ENCODE measurements around the gene KREMEN2. TPM values are rescaled to one million over a fixed set of nuclear protein-coding genes. Genes with fewer than 3 reads are reported as not detected.

KREMEN2 gene
- total and polyA plus RNA-seq, 2 of the 8 experiments (the other 6 are each of a cell fraction or from before 2014, with no cell fraction given) = 6.6 to 7.0 TPM

DNA sequence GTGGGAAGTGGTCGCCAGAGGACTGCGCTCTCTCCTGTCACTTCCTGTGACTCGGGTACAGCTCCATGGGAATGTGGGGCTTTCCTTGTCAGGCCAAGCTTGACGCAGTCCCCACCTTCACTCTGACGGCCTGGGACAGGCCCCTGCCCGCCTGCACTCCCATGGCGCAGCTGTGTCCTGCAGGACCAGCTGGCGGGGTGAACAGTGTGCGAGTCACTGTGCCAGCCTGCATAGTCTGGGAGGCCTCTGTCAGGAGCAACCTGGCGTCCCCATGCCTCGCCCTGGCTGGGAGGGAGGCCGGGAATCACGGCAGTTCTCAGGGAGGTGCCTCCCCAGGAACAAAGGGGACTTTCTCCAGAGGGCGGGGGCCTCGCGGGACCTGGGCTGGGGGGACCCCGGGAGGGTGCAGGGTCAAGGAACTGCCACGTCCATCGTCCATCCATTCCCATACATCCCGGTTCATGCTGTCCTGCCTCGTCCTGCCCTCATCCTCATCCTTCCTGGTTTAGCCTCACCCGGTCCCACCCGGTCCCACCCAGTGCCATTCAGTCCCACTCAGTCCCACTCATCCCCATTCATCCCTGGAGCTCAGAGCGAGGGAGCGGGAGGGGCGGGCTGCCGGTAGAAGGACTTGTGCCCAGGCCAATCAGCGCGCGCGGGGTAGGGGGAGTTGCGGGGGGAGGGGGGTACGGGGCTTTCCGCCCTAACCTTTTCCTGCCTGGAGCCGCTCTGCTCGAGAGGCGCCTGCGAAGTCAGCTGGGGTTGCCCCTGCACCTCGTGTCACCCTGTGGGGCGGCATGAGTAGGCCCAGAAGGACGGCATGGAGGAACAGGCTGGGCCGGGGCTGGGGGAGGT is 38.9 kb upstream of the KREMEN2 start (continued):
- TF ChIP-seq BRCA1 (IDR thresholded peaks at IDR 0.05; ENCODE audit: low read depth, low read length) (no peak), PHF8 (conservative IDR thresholded peaks at IDR 0.05; ENCODE audit: low read depth, low read length) (0 out of 2 replicates have a peak, but pooled peaks have one; percentile 19), EGR1 (IDR thresholded peaks at IDR 0.05; ENCODE audit: borderline replicate concordance, low read depth, low read length) (no peak), BCL11A (IDR thresholded peaks at IDR 0.05; ENCODE audit: low read depth in 2 of 2, low read length in 2 of 2) (no peak), TEAD4 (IDR thresholded peaks at IDR 0.05; ENCODE audit: low read depth, low read length) (no peak), NANOG (IDR thresholded peaks at IDR 0.05; ENCODE audit: insufficient read depth, low read depth, low read length, poor library complexity, severe bottlenecking) (no peak), JUND (IDR thresholded peaks at IDR 0.05; ENCODE audit: low read length) (no peak), SP1 (IDR thresholded peaks at IDR 0.05; ENCODE audit: low read depth, low read length) (no peak), SP4 (IDR thresholded peaks at IDR 0.05; ENCODE audit: low read length) (no peak), RBBP5 (IDR thresholded peaks at IDR 0.05; ENCODE audit: borderline replicate concordance, low read depth, low read length) (0 out of 2 replicates have a peak, but pooled peaks have one; percentile 67), KDM4A (IDR thresholded peaks at IDR 0.05; ENCODE audit: low read depth, low read length, severe bottlenecking) (no peak), MAFK (IDR thresholded peaks at IDR 0.05; ENCODE audit: low read depth, low read length) (no peak), RAD21 (IDR thresholded peaks at IDR 0.05 in 1 of 2, conservative IDR thresholded peaks at IDR 0.05 in 1 of 2; ENCODE audit: low read depth in 2 of 2, low read length in 2 of 2) (no peak), SIRT6 (IDR thresholded peaks at IDR 0.05; ENCODE audit: low read length) (no peak), POU5F1 (IDR thresholded peaks at IDR 0.05; ENCODE audit: low read depth, low read length) (no peak), CBX8 (IDR thresholded peaks at IDR 0.05; ENCODE audit: borderline replicate concordance, low read depth, low read length) (no peak), ATF3 (IDR thresholded peaks at IDR 0.05; ENCODE audit: insufficient read depth, low read depth, low read length) (no peak)
- TF ChIP-seq, protein P1, sequence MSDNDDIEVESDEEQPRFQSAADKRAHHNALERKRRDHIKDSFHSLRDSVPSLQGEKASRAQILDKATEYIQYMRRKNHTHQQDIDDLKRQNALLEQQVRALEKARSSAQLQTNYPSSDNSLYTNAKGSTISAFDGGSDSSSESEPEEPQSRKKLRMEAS (IDR thresholded peaks at IDR 0.05) = peak; percentile 98
